GM18505 (cell line): ENCODE data around the gene LHPP.

Experiments used
- ATAC-seq: cut with Tn5 transposase; IDR thresholded peaks from one replicate; pipeline ENCODE4 v1.9.1; 2021; ENCODE audit not compliant: unreplicated experiment
- POLR2A ChIP-seq: IDR thresholded peaks from 4 replicates; pipeline ENCODE4 v1.6.1; 2011; ENCODE audit warnings: borderline replicate concordance; ENCODE audit not compliant: insufficient read depth, insufficient read length; ENCODE audit errors: extremely low read depth

Gene LHPP

DNA sequence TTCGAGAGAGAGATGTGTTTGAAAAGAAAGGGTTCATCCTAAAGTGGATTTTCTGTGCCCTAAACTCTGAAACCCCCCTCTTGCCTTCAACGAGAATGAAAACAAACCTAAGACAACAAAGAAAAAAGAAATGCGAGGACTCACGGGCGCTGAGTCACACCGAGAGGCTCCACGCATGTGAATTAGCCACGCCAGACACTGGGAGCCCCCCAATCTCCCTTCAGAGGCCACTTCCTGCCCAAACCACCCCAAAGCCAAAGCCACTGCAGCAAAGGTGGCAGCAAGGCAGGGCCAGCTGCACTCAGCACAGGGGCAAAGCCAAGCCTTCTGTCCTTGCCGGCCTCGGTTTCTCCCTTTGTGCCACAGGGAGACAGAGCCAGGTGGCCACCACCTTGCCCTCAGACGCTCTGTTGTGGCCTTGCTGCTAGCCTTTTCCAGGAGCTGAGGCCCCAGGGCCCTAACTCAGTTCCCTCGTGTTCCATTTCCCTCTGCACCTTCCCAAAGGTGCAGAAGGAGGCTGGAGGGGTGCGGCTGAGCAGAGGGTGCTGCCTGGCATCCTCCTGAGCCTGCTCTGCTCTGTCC, 189.3 kb downstream of the LHPP start:
- no peak for ATAC-seq

DNA sequence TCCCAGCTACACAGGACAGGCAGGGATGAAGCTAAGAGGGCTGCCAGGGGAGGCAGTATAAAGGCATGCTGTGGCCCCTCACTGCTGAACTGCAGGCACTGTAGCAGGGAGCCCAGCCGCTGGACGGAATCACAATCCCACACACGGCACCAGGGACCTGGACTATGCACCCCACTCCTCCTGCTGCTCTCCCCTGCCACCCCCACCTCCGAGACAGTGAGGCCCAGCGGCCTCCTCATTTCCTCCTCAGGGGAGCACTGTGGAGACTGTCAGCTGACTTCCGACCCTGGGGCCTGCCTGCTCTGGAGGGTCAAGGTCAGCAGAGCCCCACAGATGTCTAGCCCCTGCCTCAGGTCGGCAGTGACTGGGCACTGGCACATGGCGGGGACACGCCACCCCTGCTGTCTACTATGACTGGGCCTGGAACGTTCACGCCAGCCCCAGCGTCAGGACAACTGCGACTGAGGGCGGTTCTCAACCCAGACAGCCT, 189.8 kb downstream of the LHPP start:
- no peak for TF ChIP-seq POLR2A
- ATAC-seq, result no peak

More for the DNA sequence above, 189.3 kb downstream of the LHPP start:
- TF ChIP-seq POLR2A, result no peak

DNA sequence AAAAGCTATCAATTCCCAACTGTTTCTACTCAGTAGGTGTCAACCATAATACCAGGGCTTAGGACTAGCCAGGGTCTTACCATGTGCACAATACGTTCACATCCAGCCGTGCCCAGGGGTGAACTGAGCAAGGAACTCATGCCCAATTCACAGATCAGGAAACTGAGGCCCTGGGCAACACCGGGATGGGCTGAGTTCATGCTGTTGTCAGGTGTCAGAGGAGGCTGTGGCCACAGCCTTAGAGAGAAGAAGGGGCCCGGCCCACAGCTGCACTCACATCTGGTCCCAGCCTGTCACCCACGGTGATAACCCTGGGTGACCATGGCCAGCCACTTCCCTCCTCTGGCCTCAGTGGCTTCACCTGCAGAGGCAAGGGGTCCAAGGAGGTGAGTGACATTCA, 190.6 kb downstream of the LHPP start:
- no peak for ATAC-seq
- TF ChIP-seq POLR2A, result no peak

DNA sequence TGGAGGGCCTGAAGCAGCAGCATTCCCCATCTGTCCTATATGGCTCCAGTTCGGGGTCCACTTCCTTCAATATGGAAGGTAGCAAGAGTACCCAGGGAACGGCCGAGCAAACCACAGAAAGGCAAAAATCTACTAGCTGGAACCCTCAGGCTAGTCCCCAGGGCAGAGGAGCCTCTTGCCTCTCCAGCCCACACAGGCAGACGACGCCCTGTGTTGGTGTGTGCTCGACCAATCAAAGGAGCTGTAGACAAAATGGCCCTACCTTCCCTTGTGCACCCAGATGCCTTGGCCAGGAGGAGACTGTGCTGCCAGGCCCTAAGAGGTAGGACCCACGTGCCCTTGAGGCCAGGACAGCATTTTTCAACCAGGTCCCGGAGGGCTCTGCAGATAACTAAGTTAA, 191.1 kb downstream of the LHPP start:
- no peak for ATAC-seq
- TF ChIP-seq POLR2A, result no peak

DNA sequence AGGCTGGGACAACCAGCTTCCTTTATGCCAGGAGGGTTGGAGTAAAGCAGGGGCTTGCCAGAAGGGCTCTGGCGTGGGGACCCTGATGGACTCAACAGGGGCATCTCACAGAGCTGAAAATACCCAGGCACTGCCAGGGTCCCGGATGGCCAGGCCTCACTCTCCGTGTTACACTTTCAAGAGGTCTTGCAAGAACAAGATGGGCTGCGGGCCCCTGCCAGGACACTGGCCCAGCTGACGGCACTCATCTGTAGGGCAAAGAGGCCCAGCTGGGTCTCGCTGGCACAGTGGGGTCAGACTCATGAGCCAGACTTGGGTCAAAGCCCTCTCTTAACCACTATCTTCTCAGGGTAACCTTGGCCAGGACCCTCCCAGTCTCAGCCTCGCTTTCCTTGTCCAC, 191.7 kb downstream of the LHPP start:
- TF ChIP-seq POLR2A, result no peak

DNA sequence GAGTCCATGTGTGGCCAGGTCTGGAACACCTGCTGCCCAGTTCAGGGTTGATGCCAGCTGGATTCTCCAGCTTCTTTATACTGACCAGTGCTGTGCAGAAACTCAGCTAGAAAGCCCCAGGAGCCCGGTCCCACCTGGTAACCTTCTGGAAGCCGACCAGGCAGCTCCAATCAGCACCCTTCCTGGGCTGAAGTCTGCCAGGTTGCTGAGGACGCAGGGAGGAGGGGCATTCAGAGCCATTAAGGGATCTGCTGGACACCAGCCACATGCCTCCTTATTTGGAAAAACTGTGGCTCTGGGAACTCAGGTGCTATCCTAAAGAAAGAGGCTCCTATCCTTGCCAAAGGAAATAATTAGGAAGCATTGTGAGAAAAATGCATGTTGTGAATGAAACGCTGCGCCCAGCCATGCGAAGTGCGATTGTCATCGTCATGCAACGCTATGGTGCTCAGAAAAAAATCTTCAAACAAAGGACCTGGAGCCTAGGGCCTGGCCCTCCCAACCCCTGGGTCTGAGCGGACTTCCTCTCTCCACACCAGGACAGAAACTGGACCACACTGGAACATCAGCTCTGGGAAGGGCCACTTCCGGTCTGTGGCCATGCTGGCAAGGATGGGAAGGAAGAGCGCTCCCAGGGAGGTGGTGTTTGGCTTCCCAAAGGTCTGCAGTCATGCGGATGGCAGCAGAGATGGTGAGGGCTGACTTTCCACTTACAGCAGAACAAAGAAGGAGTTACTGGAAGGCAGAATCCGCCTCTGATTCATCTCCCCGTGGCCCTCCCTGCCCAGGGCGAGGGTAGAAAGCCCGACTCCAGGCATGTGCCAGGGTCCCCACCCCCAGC, 192.4 kb downstream of the LHPP start:
- no peak for TF ChIP-seq POLR2A
- ATAC-seq, result no peak

More for the DNA sequence above, 191.7 kb downstream of the LHPP start:
- no peak for ATAC-seq

DNA sequence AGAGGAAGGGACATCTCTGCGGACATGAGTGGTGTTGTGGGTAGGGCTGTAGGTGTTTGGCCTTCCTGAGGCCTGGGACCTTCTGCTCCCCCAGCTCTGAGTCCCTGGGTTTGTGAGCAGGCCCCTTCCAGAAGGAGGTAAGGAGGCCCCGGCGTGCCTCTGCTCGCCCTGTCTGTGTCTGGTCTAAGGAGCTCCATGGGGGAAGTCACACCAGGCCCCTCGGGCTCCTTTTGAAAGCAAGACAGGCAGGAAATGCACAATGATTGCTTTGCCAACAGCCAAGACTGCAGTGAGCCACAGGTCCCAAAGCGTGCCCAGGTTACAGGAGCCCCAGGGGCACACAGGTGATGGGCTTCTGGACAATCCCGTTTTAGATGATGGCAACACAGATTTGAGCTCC, 193.1 kb downstream of the LHPP start:
- TF ChIP-seq POLR2A, result no peak
- no peak for ATAC-seq

DNA sequence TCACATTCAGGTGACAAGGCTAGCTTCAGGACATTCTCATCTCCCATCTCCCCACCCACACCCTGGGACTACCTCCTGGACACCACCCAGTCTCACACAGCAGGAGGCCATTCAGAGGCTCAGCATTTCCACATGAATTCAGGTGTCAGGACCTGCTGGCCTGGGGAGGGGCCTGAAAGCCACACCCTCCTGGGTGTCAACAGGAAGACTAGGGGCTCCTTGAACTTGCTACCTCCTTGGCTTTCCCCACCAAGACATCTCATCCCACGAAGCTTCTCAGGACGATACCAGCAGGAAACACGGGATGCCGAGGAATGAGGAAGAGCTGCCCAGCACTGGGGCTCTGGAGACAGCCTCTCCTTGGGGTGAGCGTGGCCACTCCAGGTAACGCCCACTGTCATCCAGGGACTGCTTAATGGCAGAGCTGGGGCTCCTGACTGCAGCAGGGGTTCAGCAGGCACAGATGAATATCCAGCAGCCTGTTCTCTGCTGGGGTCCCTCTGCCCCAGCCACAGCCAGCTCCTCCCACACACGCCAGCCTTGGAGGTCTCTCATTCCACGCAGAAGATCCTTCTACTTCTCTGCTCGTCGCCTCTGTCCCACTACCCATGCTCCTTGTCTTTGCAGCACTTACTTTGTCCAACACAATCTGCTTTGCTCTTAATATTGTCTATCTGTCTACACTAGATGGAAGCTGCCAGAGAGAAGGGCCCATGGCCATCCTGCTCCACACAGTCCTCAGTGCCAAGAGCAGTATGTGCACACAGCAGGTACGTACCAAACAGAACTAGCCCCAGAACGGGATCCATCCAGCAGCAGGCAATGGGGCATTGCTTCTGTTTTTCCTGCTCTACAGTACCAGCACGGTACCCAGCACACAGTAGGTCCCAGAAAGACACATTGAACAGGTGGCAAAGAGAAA, 193.8 kb downstream of the LHPP start:
- TF ChIP-seq POLR2A, result no peak
- no peak for ATAC-seq

DNA sequence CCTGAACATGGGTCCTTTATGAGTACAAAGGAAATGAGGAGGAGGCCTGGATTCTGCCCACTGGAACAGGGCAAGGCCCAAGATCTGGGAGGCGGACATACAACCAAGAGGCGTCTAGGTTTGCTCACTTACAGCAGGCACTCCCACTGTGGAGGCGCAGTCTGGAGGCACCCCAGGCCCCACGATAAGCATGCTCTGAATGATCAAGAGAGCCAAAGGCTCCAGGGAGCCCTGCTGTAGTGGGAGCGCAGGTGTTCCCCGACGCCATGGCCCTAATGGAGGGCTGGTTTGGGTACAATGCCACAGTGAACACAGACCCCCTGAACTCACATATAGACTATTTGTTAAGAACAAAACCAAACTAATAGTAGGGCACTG, 194.5 kb downstream of the LHPP start:
- no peak for ATAC-seq
- TF ChIP-seq POLR2A, result no peak

DNA sequence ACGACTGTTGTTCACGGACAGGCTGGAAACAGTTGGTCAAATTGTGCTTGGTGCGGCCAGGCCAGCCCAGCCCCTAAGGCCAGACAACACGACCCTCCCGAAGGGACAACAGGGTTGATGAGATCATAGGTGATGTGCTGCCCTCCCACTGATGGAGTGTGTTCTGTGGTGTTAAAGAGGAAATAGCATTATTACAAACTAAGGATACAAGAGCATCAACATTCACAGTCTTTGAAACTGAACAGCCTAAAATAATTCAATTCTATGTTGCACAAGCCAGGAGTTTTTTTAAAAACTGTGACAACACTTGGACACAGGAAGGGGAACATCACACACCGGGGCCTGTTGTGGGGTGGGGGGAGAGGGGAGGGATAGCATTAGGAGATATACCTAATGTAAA, 194.9 kb downstream of the LHPP start:
- TF ChIP-seq POLR2A, result no peak
- no peak for ATAC-seq

DNA sequence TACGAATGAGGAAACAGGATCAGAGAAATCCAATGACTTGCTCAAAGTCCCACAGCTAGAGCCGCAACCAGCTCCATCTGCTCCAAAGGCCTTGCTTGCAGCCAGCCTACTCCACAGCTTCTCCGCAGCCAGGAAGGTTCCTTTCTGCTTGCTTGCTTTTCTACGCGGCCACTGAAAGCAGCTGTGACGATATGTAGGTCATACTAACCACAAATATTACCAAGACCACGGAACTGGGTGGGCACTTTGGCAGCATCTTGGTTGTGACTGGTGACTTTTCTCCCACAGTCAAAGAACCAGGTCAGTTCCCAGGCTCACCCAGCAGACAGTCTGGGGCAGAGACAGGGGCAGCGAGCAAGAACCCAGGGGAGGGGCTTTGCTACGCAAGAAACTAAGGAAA, 196.2 kb downstream of the LHPP start:
- no peak for TF ChIP-seq POLR2A
- ATAC-seq, result no peak

DNA sequence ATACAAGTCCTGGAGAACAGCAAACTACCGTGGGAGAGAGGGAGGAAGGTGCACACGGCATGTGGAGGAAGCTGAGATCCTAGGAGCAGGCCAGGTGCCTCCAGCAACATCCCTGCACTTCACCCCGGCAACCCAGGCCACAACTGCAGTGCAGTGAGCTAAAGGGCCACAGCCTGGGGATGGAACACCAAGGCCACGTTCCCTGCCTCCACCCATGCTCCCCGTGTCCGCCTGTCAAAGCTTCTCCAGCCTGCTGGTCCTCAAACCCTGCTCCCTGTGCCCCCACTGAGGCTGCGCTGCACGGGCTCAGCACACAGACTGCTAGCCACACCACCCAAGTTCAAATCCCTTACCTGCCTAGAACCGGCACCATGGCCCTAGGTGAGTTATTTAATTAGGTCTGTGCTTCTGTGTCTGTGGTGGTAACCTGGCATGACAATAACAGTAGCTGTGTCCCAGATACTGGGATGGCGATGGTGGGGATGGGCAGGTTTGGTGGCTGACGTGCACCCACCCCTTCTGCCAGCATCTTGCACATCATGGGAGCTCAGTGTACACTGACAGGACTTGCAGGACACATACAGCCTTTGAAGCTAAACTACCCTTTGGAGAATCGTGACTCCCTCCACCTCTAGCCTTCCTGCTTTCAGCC, 197.1 kb downstream of the LHPP start:
- ATAC-seq, result no peak
- TF ChIP-seq POLR2A, result no peak

DNA sequence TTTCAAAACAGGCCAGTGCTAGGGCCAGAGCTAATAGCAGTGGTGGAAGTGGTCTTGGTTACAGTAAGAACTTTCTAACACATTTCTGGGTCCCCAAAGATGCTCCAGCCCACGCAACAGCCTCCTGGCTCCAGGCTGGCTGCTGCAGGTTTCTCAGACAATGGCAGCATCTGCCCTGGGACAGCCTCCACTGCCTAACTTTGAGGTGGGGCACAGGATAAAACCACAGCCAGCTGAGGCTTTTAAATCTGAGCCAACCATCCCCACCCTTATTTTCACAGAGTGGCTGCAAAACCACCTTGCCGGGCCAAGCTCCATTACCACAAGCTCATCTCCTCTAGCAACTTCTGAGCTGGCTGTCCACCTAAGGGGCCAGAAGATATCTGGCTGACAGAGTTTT, 197.8 kb downstream of the LHPP start:
- ATAC-seq, result no peak
- TF ChIP-seq POLR2A, result no peak
